Glomerular endothelial cell (primary cell): ENCODE data around the gene FAXC. TPM values are rescaled to one million over a fixed set of nuclear protein-coding genes. Genes with fewer than 3 reads are reported as not detected.
"Not testable (repeated sequence)": the region's sequence is repeated elsewhere in the genome, so short reads cannot be mapped to it uniquely, and the experiment has no call there.

Experiments
- DNase-seq: peaks from one replicate; pipeline ENCODE4 v3.0.0-alpha.2; 2011; ENCODE audit warnings: low read depth, low spot score; ENCODE audit errors: extremely low read depth
- total RNA-seq: library from RNA; depleted of rRNA; stranded (reverse); fragments of >200 nt; gene quantifications from 2 replicates; pipeline ENCODE4 v1.2.3, GENCODE V29; 2015

The FAXC gene
- total RNA-seq, 1 donor from 2014 or later = 0.82 TPM

DNA sequence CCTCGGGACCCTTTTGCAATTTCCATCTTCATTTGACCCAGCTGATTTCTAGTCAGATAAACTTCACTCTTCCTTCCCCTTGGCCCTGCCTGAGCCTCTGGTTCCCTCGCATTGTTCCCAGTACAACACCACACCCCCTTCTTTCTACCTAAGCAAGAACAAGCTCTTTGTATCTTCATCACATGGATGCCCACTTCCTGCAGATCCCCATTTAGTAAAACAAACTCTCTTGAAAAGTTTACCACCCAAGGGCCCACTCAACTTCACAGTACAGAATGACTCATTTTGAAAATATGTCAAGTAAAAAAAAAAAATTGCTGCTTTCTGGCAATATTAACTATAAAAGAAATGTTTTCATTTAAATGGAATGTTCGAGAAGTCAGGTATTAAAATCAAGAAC lies 5.2 kb downstream of the FAXC start:
- peak; percentile 23 for DNase-seq

DNA sequence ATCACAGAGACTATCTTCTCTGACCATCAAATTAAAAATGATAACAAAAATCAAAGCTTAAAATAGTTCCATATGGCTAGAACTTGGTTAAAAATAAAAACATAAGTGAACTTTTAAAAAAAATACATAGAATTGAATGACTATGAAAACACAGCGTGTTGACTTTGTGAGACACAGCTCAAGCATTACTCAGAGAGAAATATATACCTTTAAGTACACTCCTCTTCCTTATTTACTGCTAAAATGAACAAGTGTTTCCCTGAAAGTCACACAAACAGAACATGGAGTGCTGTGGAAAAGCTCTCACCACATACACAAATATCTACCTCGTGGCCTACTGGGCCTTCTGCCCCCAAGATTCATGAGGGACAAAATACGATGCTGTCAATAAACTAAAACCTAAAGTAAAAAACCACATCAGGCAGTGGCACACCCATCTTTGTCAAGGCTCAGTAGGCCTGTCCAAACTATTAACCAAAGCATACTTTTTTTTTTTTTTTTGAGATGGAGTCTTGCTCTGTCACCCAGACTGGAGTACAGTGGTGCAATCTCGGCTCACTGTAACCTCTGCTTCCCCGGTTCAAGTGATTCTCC lies 7.5 kb downstream of the FAXC start:
- DNase-seq = no peak

- DNase-seq = no peak
Observed at GRCh38 chr6:99338188-99338587, 11.3 kb downstream of the FAXC start.

- not testable (repeated sequence) for DNase-seq
Observed at GRCh38 chr6:99335298-99335697, 14.2 kb downstream of the FAXC start.

DNA sequence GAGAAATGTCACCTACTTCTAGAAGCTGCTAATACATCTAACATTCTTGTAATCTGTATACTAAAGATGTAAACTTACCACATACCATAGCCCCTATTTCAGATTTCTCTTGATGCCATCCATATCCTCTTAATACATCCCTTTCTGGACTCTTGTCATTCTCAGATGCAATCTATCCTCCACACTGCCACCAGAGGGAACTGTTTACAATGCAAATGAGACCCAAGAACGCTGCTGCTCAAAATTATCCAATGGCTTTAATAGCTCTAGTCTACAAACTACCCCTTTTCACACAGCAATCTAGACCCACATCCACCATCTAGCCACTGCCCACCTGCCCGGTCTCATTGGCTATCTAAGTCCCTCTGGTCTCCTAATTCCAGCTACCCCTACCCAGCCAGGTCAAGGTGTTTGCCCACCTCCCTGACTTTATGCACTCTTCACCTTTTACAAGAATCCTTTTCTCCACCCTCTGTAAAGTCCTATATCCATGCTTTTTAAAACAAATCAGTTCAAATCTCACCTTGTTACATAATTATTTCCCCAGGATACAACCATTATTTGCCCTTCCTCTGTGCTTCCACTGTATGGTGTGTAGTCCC lies 14.8 kb downstream of the FAXC start:
- peak; percentile 23 for DNase-seq

DNA sequence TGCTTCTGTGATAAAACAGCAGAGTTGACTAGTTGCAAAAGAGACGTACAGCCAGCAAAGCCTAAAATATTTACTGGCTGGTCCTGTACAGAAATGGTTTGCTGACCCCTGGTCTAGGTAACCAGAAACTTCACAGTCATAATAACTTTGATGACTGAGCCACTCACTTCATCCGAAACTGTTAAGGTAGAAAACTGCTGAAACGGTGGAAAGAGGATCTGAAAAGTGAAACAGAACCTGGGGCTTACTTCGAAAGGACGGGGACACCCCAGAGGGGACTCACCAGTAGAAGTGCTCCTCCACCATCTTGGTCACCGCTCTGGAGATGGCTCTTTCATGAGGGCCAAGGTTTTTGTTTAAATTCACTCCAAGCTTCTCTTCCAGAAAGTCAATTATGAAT lies 16.4 kb downstream of the FAXC start:
- no peak for DNase-seq

DNA sequence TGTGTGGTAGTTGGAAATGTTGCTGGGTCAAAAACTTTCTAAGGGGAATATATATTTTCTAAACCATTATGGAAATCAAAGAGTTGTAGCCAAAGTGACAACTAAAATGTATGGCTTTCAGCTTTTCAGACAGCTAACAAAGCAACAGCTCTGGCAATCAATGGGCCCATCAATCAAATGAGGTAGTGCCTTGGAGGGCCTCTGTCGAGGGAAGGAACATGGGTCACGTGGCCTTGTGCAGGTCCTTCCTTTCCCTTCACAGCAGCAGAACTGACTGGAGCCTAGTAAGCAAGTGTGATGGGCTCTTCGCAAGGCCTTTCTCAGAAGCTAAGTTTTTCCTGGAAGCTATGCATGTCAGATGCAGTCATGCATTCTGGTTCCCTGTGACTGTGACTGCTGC lies 17.9 kb downstream of the FAXC start:
- DNase-seq = no peak

GRCh38 chr6:99330159-99330558 lies 19.3 kb downstream of the FAXC start:
- peak; percentile 39 for DNase-seq

DNA sequence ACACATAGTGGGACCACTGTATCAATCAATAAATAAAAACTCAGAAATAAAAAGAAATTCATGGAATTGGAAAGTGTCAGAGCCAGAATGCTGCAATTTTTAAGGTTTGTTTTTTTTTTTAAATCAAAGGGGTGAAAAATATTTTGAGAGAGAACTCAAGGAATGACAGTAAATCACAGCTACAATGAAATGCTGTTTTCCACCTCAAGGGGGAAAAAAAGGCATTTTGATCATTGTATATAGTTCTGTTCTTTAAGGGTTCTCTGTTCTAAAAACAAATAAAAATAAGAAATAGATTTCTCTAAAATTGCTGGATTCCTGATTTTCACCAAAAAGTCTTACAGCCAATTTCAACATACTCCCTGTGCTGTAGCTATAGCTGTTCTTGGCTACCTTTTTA lies 24.5 kb downstream of the FAXC start:
- no peak for DNase-seq

DNA sequence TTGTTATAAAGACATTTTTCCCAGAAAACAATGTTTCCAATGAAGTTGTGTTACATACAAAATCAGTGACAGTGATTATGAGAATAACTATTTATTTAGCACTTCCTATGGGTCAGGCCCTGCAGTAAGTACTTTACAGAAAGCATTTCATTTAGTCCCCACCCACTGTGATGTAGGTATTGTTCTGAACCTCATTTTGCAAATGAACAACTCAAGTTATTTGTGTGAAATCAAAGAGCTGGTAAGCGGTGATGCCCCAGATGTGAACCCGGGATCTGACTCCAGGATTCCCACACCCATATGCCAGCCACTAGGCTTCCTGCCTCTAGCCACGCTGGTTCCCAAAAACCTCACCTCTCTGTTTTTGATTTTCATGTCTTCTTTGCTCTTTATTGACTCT lies 30.9 kb downstream of the FAXC start:
- no peak for DNase-seq

DNA sequence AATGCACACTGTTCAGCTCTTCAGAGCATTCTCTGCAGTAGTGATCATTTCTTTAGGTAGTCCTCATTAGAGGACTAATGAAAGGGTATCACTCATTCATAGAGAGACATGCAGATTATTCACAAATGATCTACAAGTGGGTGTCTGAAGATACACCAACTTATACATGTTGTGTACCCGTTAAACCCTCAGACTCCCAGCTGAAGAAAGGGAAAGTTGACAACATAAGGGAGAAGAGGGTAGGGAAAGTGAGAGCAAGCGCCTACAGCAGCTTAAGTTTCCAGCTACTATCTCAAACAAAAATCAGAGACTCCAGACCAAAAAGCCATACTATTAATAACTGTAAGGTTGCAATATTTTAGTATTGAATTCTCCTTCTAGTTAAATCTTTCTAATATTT lies 37.1 kb downstream of the FAXC start:
- no peak for DNase-seq

GRCh38 chr6:99310553-99310952 lies 38.9 kb downstream of the FAXC start:
- no peak for DNase-seq

DNA sequence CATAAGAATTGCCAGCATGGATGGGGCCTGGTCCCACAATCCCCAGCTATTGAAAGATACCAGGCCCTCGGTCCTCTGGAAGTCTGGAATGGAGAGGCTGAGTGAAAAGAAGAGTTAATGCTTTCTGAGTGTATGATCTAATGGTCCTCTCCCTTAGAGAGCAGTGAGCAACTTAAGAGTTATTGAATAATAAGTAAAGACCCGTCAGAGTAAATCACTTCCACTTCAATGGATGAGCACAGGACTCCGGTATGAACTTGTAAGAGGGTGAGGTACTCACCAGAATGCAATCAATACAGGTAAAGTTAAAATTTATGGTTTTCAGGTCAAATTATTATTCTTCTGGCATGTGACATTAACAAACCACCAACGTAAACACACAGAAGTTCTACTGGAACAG lies 39.9 kb downstream of the FAXC start:
- no peak for DNase-seq

DNA sequence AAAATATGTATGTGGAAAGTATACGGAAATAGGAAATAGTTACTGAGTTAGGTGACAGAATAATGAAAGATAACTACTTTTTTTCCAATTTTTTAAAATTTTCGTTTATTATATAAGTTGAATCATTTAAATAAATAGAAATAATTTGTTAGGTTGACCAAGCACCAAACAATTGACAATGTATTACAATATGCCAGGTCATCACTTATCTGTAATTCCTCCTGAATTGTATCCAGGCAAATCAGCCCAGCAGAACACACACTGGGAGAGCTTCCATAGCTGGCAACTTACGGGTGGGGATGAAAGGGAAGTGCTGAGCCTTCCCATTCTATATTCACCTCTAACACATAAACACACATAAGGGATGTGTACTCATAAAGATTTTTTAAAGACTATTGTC lies 40.7 kb downstream of the FAXC start:
- no peak for DNase-seq

DNA sequence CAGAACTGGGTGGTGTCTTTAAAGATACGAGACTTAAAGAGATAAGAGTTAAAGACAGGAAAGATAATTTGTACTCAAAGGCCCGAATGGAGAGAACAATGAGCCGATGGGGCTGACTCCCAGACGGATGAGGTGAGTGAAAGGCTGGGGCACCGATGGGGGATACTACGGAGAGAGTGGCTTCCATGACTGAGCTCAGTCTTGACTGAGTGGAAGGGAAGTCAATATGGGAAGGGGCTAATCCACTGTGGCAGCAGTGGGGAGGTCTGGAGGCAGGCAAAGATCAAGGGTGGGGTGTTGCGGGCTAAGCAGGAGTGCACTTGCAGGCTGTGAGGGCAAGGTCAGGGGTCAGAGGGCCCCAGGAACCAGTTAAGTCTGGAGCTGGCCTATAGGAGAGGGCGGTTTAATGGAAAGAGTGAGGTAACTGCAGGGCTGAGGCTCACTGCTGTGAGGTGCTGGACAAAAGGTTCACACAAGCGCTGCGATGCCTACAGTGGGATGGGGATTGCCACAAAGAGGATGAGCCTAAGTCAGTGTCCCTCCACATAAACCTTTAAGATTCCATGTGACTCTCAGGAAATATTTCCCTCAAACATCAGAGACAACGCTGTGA lies 42.1 kb downstream of the FAXC start:
- no peak for DNase-seq

GRCh38 chr6:99306341-99306740 lies 43.1 kb downstream of the FAXC start:
- no peak for DNase-seq

GRCh38 chr6:99305021-99305554 lies 44.4 kb downstream of the FAXC start:
- no peak for DNase-seq

DNA sequence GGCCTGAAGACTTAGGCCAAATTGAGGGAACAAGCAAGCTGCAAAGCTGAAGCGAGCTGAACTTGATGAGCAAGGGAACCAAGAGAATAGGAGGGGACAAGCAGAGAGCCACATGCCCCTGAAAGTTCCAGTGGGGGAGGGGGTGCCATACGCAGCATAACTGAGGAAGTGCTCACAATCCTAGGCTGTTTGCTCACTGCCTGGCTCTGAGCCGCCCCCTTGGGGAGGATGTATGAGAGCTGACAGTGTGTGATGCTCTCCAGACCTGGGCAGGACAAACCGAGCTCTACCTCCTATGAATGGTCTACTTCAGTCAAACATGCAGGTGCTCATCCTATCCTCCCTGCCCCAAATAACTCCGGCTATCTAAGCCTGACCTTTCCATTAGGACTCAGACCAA lies 52.1 kb downstream of the FAXC start:
- no peak for DNase-seq

DNA sequence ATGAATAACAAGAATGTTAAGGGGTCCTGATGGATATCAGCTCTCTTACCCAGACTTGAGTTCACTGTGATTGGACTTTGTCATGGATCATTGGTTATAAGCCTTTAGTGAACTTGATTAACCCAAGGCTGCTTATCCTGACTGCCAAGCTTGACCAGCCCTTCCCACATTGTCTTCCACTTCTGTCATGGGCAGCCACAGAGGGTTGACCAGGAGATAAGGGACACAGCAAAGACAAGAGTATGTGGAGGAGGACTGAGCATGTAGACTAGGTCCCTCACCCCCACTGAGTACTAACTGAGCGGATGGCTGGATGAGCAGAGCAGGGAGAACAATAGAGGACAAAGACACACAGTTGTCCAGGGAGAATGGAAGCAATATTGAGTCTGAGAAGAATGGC lies 52.5 kb downstream of the FAXC start:
- no peak for DNase-seq

DNA sequence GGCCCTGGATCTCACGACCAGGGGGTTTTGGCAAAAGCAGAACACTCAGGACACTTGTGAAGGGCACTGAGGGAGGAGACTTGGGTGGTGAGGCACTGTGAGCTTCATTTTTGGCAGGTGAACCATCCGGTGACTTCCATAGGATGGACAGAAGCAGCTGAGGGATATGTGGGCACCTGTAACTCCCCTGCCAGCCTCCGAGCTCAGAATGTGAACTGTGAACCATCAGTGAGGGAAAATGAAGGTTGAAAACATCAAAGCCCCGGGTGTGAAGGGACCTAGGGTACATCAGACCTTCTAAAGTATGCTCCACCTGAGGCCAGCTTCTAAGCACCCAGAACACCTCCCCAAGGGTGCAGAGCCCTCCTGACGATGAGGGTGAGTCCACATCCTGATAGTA lies 53.2 kb downstream of the FAXC start:
- no peak for DNase-seq

DNA sequence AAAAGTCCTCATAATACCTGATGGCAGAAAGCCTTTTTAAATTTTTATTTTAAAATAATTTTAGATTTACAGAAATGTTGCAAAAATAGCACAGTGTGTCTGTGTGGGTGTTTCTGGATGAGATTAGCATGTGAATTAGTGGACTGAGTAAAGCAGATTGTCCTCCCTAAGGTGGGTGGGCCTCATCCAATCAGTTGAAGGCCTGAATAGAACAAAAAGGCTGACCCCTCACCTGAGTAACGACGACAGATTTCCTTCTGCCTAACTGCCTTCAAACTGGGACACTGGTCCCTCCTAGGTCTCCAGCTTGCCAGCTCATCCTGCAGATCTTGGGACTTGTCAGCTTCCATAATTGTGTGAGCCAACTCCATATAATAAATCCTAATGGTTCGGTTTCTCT lies 54.2 kb downstream of the FAXC start:
- DNase-seq = no peak

DNA sequence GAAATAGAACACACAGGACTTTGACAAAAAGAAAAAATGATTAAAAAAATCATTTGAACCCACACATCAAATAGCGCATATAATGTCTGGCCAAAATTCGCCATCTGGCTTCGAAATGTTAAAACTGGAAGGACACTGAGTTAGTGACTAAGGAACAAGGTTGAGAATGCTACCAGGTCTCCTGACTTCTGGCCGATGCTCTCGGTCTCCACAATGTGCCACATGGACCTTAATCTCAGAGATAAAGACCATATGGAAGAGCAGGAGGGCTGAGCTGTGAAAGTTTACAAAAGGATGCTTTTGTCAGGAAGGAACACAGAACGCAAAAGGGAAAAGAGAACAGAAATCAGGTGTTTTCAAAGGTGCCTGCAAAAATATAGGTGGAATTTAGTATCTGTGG lies 54.7 kb downstream of the FAXC start:
- no peak for DNase-seq
